ENCODE results near the gene ZNF213.

ZNF213 gene

GRCh38 chr16:3135126-3135715 lies 392 bp downstream of the ZNF213 start:
- peak overlapping the region; percentile 88 for H2AFZ ChIP-seq (ENCODE audit: low read length)
- H3K4me2 ChIP-seq (ENCODE audit: insufficient read depth, low read length, poor library complexity, severe bottlenecking), result peak overlapping the region; percentile 56
- no peak overlapping the region for H4K8ac ChIP-seq (ENCODE audit: low read depth, low read length)
- H3K18ac ChIP-seq (ENCODE audit: low read length), result peak overlapping the region; percentile 96
- H2BK12ac ChIP-seq (ENCODE audit: low read length), result no peak overlapping the region
- H2AK5ac ChIP-seq (ENCODE audit: low read depth, low read length), result no peak overlapping the region
- no peak overlapping the region for H2BK5ac ChIP-seq (ENCODE audit: low read length)
- no peaks in the 10 kb centered on the region for H3K27me3 ChIP-seq (ENCODE audit: control insufficient read depth in 3 of 3, insufficient read depth in 3 of 3, low read depth in 1 of 3, low read length in 3 of 3)
- H3K27ac ChIP-seq (replicated peaks; ENCODE audit: low read length), result peak overlapping the region; percentile 85
- no peak for DNase-seq (ENCODE audit: low spot score)
- H3K14ac ChIP-seq (ENCODE audit: low read length), result peak overlapping the region; percentile 61
- peaks cover 8 to 44% of the 10 kb centered on the region in 2 donors for H3K36me3 ChIP-seq (replicated peaks in 1 of 2; ENCODE audit: control insufficient read depth in 2 of 2, insufficient read depth in 2 of 2, low read length in 2 of 2)
- no CpG with 5 or more reads among the region's 43 CpGs for whole genome bisulfite sequencing, 2 donors (ENCODE audit: extremely low coverage in 2 of 2, insufficient read length in 2 of 2, insufficient replicate concordance in 1 of 2)
- H3K23ac ChIP-seq (ENCODE audit: low read depth, low read length, poor library complexity), result peak overlapping the region; percentile 32
- peaks cover 6% of the 10 kb centered on the region for H3K79me1 ChIP-seq (ENCODE audit: low read depth, low read length)
- H2BK120ac ChIP-seq (ENCODE audit: low read depth, low read length), result no peak overlapping the region
- no peak overlapping the region for H4K91ac ChIP-seq (ENCODE audit: low read depth, low read length, poor library complexity)
- H3K9ac ChIP-seq (ENCODE audit: low read depth, low read length, poor library complexity), result peak overlapping the region; percentile 93
- no peak overlapping the region for H3K4ac ChIP-seq (ENCODE audit: low read length)
- H3K4me1 ChIP-seq (ENCODE audit: control insufficient read depth in 2 of 2, insufficient read depth in 1 of 2, low read depth in 1 of 2, low read length in 2 of 2), result peaks cover 4 to 9% of the 10 kb centered on the region in 2 donors
- H3K9me3 ChIP-seq (replicated peaks in 1 of 2; ENCODE audit: control insufficient read depth in 2 of 2, insufficient read depth in 1 of 2, low read depth in 1 of 2, low read length in 2 of 2), result peaks cover 0 to 2% of the 10 kb centered on the region in 2 donors
- H3K4me3 ChIP-seq (ENCODE audit: low read length in 2 of 2), result peak overlapping the region; percentile 70 to 97
- H2BK15ac ChIP-seq (ENCODE audit: low read length), result no peak overlapping the region

GRCh38 chr16:3137267-3137666 lies 2.4 kb downstream of the ZNF213 start:
- Histone ChIP-seq H3K9ac (ENCODE audit: low read depth, low read length, poor library complexity) (no peak overlapping the region), H3K27me3 (ENCODE audit: control insufficient read depth in 3 of 3, insufficient read depth in 3 of 3, low read depth in 1 of 3, low read length in 3 of 3) (no peaks in the 10 kb centered on the region), H4K91ac (ENCODE audit: low read depth, low read length, poor library complexity) (no peak overlapping the region), H2BK12ac (ENCODE audit: low read length) (no peak overlapping the region), H3K4me3 (ENCODE audit: low read length in 2 of 2) (no peak overlapping the region), H3K18ac (ENCODE audit: low read length) (no peak overlapping the region), H2AFZ (ENCODE audit: low read length) (no peak overlapping the region), H3K14ac (ENCODE audit: low read length) (no peak overlapping the region), H3K27ac (replicated peaks; ENCODE audit: low read length) (no peak overlapping the region), H2AK5ac (ENCODE audit: low read depth, low read length) (no peak overlapping the region), H3K4ac (ENCODE audit: low read length) (no peak overlapping the region), H3K79me1 (ENCODE audit: low read depth, low read length) (peaks cover 8% of the 10 kb centered on the region), H3K9me3 (replicated peaks in 1 of 2; ENCODE audit: control insufficient read depth in 2 of 2, insufficient read depth in 1 of 2, low read depth in 1 of 2, low read length in 2 of 2) (peaks cover 0 to 2% of the 10 kb centered on the region in 2 donors), H2BK120ac (ENCODE audit: low read depth, low read length) (no peak overlapping the region), H2BK5ac (ENCODE audit: low read length) (no peak overlapping the region), H4K8ac (ENCODE audit: low read depth, low read length) (no peak overlapping the region), H3K23ac (ENCODE audit: low read depth, low read length, poor library complexity) (no peak overlapping the region), H3K4me2 (ENCODE audit: insufficient read depth, low read length, poor library complexity, severe bottlenecking) (no peak overlapping the region), H3K4me1 (ENCODE audit: control insufficient read depth in 2 of 2, insufficient read depth in 1 of 2, low read depth in 1 of 2, low read length in 2 of 2) (peaks cover 4 to 9% of the 10 kb centered on the region in 2 donors), H2BK15ac (ENCODE audit: low read length) (no peak overlapping the region), H3K36me3 (replicated peaks in 1 of 2; ENCODE audit: control insufficient read depth in 2 of 2, insufficient read depth in 2 of 2, low read length in 2 of 2) (peaks cover 20 to 42% of the 10 kb centered on the region in 2 donors)
- no CpG with 5 or more reads among the region's 13 CpGs for WGBS, 2 donors (ENCODE audit: extremely low coverage in 2 of 2, insufficient read length in 2 of 2, insufficient replicate concordance in 1 of 2)
- DNase-seq (ENCODE audit: low spot score), result no peak

GRCh38 chr16:3138342-3138741 lies 3.5 kb downstream of the ZNF213 start:
- H3K27ac ChIP-seq (replicated peaks; ENCODE audit: low read length), result no peak overlapping the region
- peaks cover 26 to 39% of the 10 kb centered on the region in 2 donors for H3K36me3 ChIP-seq (replicated peaks in 1 of 2; ENCODE audit: control insufficient read depth in 2 of 2, insufficient read depth in 2 of 2, low read length in 2 of 2)
- H3K23ac ChIP-seq (ENCODE audit: low read depth, low read length, poor library complexity), result no peak overlapping the region
- peaks cover 10% of the 10 kb centered on the region for H3K79me1 ChIP-seq (ENCODE audit: low read depth, low read length)
- no peak overlapping the region for H2BK15ac ChIP-seq (ENCODE audit: low read length)
- H3K14ac ChIP-seq (ENCODE audit: low read length), result no peak overlapping the region
- no peak overlapping the region for H3K4me3 ChIP-seq (ENCODE audit: low read length in 2 of 2)
- no peak overlapping the region for H4K8ac ChIP-seq (ENCODE audit: low read depth, low read length)
- no peak overlapping the region for H4K91ac ChIP-seq (ENCODE audit: low read depth, low read length, poor library complexity)
- H3K27me3 ChIP-seq (ENCODE audit: control insufficient read depth in 3 of 3, insufficient read depth in 3 of 3, low read depth in 1 of 3, low read length in 3 of 3), result no peaks in the 10 kb centered on the region
- H2BK120ac ChIP-seq (ENCODE audit: low read depth, low read length), result no peak overlapping the region
- no peak overlapping the region for H3K18ac ChIP-seq (ENCODE audit: low read length)
- H3K9me3 ChIP-seq (replicated peaks in 1 of 2; ENCODE audit: control insufficient read depth in 2 of 2, insufficient read depth in 1 of 2, low read depth in 1 of 2, low read length in 2 of 2), result peaks cover 0 to 2% of the 10 kb centered on the region in 2 donors
- H3K4me2 ChIP-seq (ENCODE audit: insufficient read depth, low read length, poor library complexity, severe bottlenecking), result no peak overlapping the region
- no CpG with 5 or more reads among the region's 21 CpGs for WGBS, 2 donors (ENCODE audit: extremely low coverage in 2 of 2, insufficient read length in 2 of 2, insufficient replicate concordance in 1 of 2)
- no peak for DNase-seq (ENCODE audit: low spot score)
- peaks cover 4 to 9% of the 10 kb centered on the region in 2 donors for H3K4me1 ChIP-seq (ENCODE audit: control insufficient read depth in 2 of 2, insufficient read depth in 1 of 2, low read depth in 1 of 2, low read length in 2 of 2)
- H2BK12ac ChIP-seq (ENCODE audit: low read length), result no peak overlapping the region
- no peak overlapping the region for H3K4ac ChIP-seq (ENCODE audit: low read length)
- no peak overlapping the region for H2AK5ac ChIP-seq (ENCODE audit: low read depth, low read length)
- H2AFZ ChIP-seq (ENCODE audit: low read length), result peak overlapping the region; percentile 21
- H3K9ac ChIP-seq (ENCODE audit: low read depth, low read length, poor library complexity), result no peak overlapping the region
- H2BK5ac ChIP-seq (ENCODE audit: low read length), result no peak overlapping the region

GRCh38 chr16:3138823-3139426 lies 4.1 kb downstream of the ZNF213 start:
- no peak overlapping the region for H3K9ac ChIP-seq (ENCODE audit: low read depth, low read length, poor library complexity)

More at GRCh38 chr16:3138823-3139426, 4.1 kb downstream of the ZNF213 start:
- Histone ChIP-seq H2BK15ac (ENCODE audit: low read length) (no peak overlapping the region), H2BK5ac (ENCODE audit: low read length) (no peak overlapping the region), H4K8ac (ENCODE audit: low read depth, low read length) (no peak overlapping the region), H3K27ac (replicated peaks; ENCODE audit: low read length) (no peak overlapping the region), H3K4me2 (ENCODE audit: insufficient read depth, low read length, poor library complexity, severe bottlenecking) (no peak overlapping the region), H3K9me3 (replicated peaks in 1 of 2; ENCODE audit: control insufficient read depth in 2 of 2, insufficient read depth in 1 of 2, low read depth in 1 of 2, low read length in 2 of 2) (peaks cover 0 to 2% of the 10 kb centered on the region in 2 donors), H3K14ac (ENCODE audit: low read length) (no peak overlapping the region), H3K79me1 (ENCODE audit: low read depth, low read length) (peaks cover 10% of the 10 kb centered on the region), H3K4ac (ENCODE audit: low read length) (no peak overlapping the region), H3K27me3 (ENCODE audit: control insufficient read depth in 3 of 3, insufficient read depth in 3 of 3, low read depth in 1 of 3, low read length in 3 of 3) (no peaks in the 10 kb centered on the region), H3K23ac (ENCODE audit: low read depth, low read length, poor library complexity) (no peak overlapping the region), H2BK12ac (ENCODE audit: low read length) (no peak overlapping the region), H4K91ac (ENCODE audit: low read depth, low read length, poor library complexity) (no peak overlapping the region), H2AK5ac (ENCODE audit: low read depth, low read length) (no peak overlapping the region), H3K18ac (ENCODE audit: low read length) (no peak overlapping the region), H3K36me3 (replicated peaks in 1 of 2; ENCODE audit: control insufficient read depth in 2 of 2, insufficient read depth in 2 of 2, low read length in 2 of 2) (peaks cover 26 to 39% of the 10 kb centered on the region in 2 donors), H2BK120ac (ENCODE audit: low read depth, low read length) (no peak overlapping the region), H2AFZ (ENCODE audit: low read length) (no peak overlapping the region), H3K4me1 (ENCODE audit: control insufficient read depth in 2 of 2, insufficient read depth in 1 of 2, low read depth in 1 of 2, low read length in 2 of 2) (peaks cover 3 to 9% of the 10 kb centered on the region in 2 donors), H3K4me3 (ENCODE audit: low read length in 2 of 2) (no peak overlapping the region)
- no CpG with 5 or more reads among the region's 14 CpGs for WGBS, 2 donors (ENCODE audit: extremely low coverage in 2 of 2, insufficient read length in 2 of 2, insufficient replicate concordance in 1 of 2)
- no peak for DNase-seq (ENCODE audit: low spot score)
